ENCODE data around the gene BMF. TPM values are rescaled to one million over a fixed set of nuclear protein-coding genes. Genes with fewer than 3 reads are reported as not detected.

Gene BMF
- total and polyA plus RNA-seq, 2 donors (not counting 3 experiments of a cell fraction or from before 2014, with no cell fraction given) = 8.6 to 9.8 TPM

GRCh38 chr15:40100123-40100946 is 8.3 kb downstream of the BMF start:
- dilution Hi-C loops (cut with MboI; ENCODE audit: extremely low pct_ligation_motif_present, low sequenced_read_pairs) (no loop called here), intact Hi-C loops (cut with micrococcal nuclease) (loop anchor here (1.0 to 10.0 kb wide), 2 partner anchors 12 to 174 kb away; no protein-coding TSS in a partner anchor)
- ChIA-PET POLR2A (interaction anchor here (1.0 kb wide), 1 partner anchor 8 kb away, joined by 4 read pairs; the partner anchor contains the start of gene BMF), CTCF (interaction anchor here (1.1 to 4.4 kb wide), 5 partner anchors 8 to 55 kb away, joined by 3 to 21 read pairs (median 4); partner anchors contain the start of gene BMF)
- no peaks in the 10 kb centered on the region for H3K9me3 ChIP-seq (replicated peaks; ENCODE audit: control insufficient read depth, insufficient read depth, low read length)
- H3K79me2 ChIP-seq (ENCODE audit: control insufficient read depth, insufficient read depth, low read length) = no peaks in the 10 kb centered on the region
- peaks cover 41% of the 10 kb centered on the region for H3K4me1 ChIP-seq (ENCODE audit: control insufficient read depth, extremely low read depth, insufficient read depth, low read length)
- FAIRE-seq (peak; percentile 15), DNase-seq (ENCODE audit: low read depth, low spot score) (no peak)
- H3K36me3 ChIP-seq (ENCODE audit: control insufficient read depth in 2 of 2, extremely low read depth in 1 of 2, insufficient read depth in 2 of 2, low read length in 2 of 2) = peaks cover 0 to 3% of the 10 kb centered on the region in 2 experiments
- no TSS peak for BruUV-seq (replicated peaks)
- TF ChIP-seq EZH2 (IDR thresholded peaks at IDR 0.05; ENCODE audit: borderline replicate concordance, low read depth, low read length, severe bottlenecking) (no peak), POLR2AphosphoS5 (IDR thresholded peaks at IDR 0.05; ENCODE audit: insufficient read depth, low read depth, low read length) (no peak), GATA2 (IDR thresholded peaks at IDR 0.05; ENCODE audit: insufficient read depth, insufficient read length, low read depth, low read length) (no peak), MYC (IDR thresholded peaks at IDR 0.05; ENCODE audit: low read depth, low read length) (no peak), FOS (IDR thresholded peaks at IDR 0.05; ENCODE audit: borderline replicate concordance, insufficient read depth, low read length) (no peak), MAX (IDR thresholded peaks at IDR 0.05; ENCODE audit: insufficient read depth, insufficient read length) (no peak), CTCF (IDR thresholded peaks at IDR 0.05; ENCODE audit: extremely low read depth in 1 of 2, insufficient read depth in 1 of 2, low read depth in 1 of 2, low read length in 2 of 2) (no peak)
- H3K4me3 ChIP-seq (replicated peaks in 1 of 3; ENCODE audit: insufficient read depth in 1 of 3, low read depth in 1 of 3, low read length in 3 of 3) = no peak overlapping the region
- no peaks in the 10 kb centered on the region for H3K27me3 ChIP-seq (ENCODE audit: control insufficient read depth in 2 of 2, insufficient read depth in 2 of 2, low read length in 2 of 2)
- no peak overlapping the region for H3K27ac ChIP-seq (ENCODE audit: insufficient read depth, low read depth, low read length)
- no peak overlapping the region for H2AFZ ChIP-seq (ENCODE audit: low read depth, low read length)
- no peak overlapping the region for H3K9ac ChIP-seq (replicated peaks; ENCODE audit: extremely low read depth, insufficient read depth, low read length)
- no peaks in the 10 kb centered on the region for H3K9me1 ChIP-seq (replicated peaks; ENCODE audit: control insufficient read depth, extremely low read depth, insufficient read depth, low read length)
- H4K20me1 ChIP-seq (replicated peaks; ENCODE audit: control insufficient read depth, extremely low read depth, insufficient read depth, low read length) = no peaks in the 10 kb centered on the region
- H3K4me2 ChIP-seq (ENCODE audit: insufficient read depth, low read length) = no peak overlapping the region

Data from endothelial cell of umbilical vein (primary cell).